IPS-18a (cell line): ENCODE measurements around the gene LPAR5.
A peak's percentile ranks its signal among the peaks of the same experiment; 100 is the strongest.
"Not testable (repeated sequence)": the region's sequence is repeated elsewhere in the genome, so short reads cannot be mapped to it uniquely, and the experiment has no call there.

Experiments used
- H3K27ac ChIP-seq: one replicate; pipeline ENCODE4 v1.5.1; 2013; ENCODE audit warnings: low read length
- H3K27me3 ChIP-seq: one replicate; pipeline ENCODE4 v1.6.1; 2013; ENCODE audit warnings: mild to moderate bottlenecking, low read length; ENCODE audit not compliant: control insufficient read depth, insufficient read depth
- H3K36me3 ChIP-seq: one replicate; pipeline ENCODE4 v1.6.1; 2013; ENCODE audit warnings: low read depth, low read length; ENCODE audit not compliant: control insufficient read depth
- H3K4me1 ChIP-seq: one replicate; pipeline ENCODE4 v1.6.1; 2013; ENCODE audit warnings: low read depth, low read length; ENCODE audit not compliant: control insufficient read depth
- H3K4me3 ChIP-seq: one replicate; pipeline ENCODE4 v1.5.1; 2013; ENCODE audit warnings: low read length
- H3K9ac ChIP-seq: one replicate; pipeline ENCODE4 v1.6.1; 2013; ENCODE audit warnings: mild to moderate bottlenecking, low read length, moderate library complexity
- H3K9me3 ChIP-seq: one replicate; pipeline ENCODE4 v1.6.1; 2013; ENCODE audit warnings: low read depth, low read length; ENCODE audit not compliant: control insufficient read depth

The LPAR5 gene

DNA sequence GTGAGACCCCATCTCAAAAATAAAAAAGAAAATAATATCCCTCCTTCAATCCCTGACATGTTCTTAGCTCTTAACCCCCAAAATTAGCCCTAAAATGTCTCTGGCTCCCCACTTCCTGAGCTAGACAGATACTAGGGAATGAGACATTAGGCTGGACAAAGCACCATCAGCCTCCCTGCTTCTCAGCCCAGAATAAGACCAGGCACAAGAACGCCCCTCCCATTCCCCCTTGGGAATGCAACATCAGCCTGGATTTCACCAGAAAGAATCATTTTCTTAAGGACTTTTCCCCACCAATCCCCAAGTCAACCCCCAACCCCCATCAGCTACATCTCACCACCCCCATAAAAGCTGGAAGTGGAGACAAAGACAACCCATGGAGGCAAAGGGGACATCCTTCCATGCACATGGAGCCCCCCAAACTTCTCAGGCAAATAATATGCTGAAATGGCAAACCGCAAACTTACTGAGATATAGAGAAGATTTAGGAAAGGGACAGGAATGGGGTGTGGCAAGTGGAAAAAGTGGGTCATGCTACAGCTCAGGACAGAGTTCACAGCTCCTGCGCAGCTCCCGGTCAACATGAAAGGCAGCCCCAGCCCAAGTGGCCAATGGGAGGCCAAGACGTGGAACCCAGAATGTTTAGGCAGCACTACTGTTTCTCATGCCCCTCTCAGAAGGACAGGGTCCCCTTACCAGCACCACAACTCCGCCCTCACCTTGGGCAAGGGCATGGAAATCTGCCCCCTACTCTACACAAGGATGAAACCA is 31.3 kb downstream of the LPAR5 start:
- Histone ChIP-seq H3K27me3 (no peaks in the 10 kb centered on the region), H3K27ac (no peak overlapping the region), H3K9me3 (no peaks in the 10 kb centered on the region), H3K36me3 (peaks cover 56% of the 10 kb centered on the region), H3K4me1 (peaks cover 29% of the 10 kb centered on the region), H3K9ac (peak overlapping the region; percentile 4), H3K4me3 (peak overlapping the region; percentile 94)

DNA sequence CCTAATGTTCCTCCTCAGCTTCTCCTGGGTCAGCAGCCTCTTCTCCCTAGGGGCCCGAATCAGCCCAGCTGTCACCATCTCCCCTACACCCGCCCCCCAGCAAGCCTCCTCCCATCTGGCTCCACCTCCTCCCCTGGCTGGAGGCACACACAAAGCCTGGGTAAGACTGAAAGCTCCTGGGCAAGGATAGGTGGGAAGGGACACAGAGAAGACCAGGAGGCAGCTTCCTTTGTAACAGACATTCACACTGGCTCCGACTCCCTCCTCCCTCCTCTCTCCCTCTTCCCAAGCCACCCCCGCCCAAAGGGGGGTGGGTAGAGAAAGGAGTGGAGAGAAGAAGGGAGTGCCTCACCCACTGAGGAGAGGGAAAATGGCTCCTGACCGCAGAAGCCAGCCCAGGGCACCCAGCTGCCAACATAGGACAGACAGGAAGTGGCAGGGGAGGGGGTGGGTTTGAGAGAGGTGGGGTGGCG is 32.6 kb downstream of the LPAR5 start:
- no peak overlapping the region for H3K4me3 ChIP-seq
- peaks cover 27% of the 10 kb centered on the region for H3K4me1 ChIP-seq
- H3K9me3 ChIP-seq: no peaks in the 10 kb centered on the region
- H3K36me3 ChIP-seq: peaks cover 68% of the 10 kb centered on the region
- no peak overlapping the region for H3K27ac ChIP-seq
- no peaks in the 10 kb centered on the region for H3K27me3 ChIP-seq
- no peak overlapping the region for H3K9ac ChIP-seq

DNA sequence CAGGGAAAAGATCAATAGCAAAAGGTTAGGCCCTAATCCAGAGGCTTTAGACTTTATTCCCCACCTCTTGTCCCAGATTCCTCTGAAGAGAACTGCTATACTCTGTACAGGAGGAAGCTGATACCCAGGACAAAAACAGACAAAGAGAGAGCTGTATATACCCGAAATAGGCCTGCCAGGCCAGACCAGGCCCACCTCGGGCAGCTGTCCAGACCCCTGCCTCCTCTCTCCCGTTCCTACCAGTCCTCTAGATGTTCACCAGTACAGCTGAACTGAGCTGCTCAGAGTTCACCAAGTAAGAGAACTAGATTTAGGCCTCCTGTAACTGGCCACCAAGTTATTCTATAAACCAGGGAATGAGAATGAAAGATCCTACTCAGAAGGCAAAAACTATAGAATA is 33.2 kb downstream of the LPAR5 start:
- H3K27ac ChIP-seq: no peak overlapping the region
- H3K4me3 ChIP-seq: no peak overlapping the region
- no peaks in the 10 kb centered on the region for H3K9me3 ChIP-seq
- H3K9ac ChIP-seq: no peak overlapping the region
- peaks cover 22% of the 10 kb centered on the region for H3K4me1 ChIP-seq
- H3K27me3 ChIP-seq: no peaks in the 10 kb centered on the region
- H3K36me3 ChIP-seq: peaks cover 74% of the 10 kb centered on the region

DNA sequence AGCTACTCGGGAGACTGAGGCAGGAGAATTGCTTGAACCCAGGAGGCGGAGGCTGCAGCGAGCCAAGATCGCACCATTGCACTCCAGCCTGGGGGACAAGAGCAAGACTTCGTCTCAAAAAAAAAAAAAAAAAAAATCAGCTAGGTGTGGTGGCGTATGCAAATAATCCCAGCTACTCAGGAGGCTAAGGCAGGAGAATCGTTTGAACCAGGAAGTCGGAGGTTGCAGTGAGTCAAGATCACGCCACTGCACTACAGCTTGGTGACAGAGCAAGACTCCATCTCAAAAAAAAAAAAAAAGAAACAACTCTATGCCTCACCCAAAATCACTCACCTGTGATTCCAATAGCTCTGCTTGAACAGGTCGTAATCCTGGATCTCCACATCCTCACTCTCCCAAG is 40.1 kb downstream of the LPAR5 start:
- H3K36me3 ChIP-seq: peaks cover 92% of the 10 kb centered on the region
- not testable (repeated sequence) for H3K27ac ChIP-seq, H3K4me1 ChIP-seq, H3K4me3 ChIP-seq, H3K9ac ChIP-seq, H3K27me3 ChIP-seq, H3K9me3 ChIP-seq

DNA sequence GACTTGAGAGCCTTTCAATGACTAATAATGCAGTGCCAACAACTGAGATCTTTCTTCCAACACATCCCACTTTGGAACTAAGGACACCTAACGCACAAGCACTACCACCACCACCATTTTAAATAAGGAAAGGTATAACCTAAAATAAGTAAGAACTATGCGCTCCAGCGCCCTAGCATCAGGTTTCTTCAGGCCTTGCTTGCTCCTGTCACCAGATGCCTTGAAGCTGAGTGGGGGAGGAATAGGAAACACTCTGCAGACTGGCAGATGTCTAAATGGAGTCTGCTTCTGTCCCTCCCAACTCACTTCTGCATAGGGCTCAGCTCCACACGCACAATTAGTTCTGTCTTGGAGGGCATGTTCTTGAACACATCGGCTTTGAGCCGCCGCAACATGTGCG is 43.7 kb downstream of the LPAR5 start:
- Histone ChIP-seq H3K9ac (no peak overlapping the region), H3K4me3 (no peak overlapping the region), H3K27ac (no peak overlapping the region), H3K27me3 (no peaks in the 10 kb centered on the region), H3K9me3 (no peaks in the 10 kb centered on the region), H3K4me1 (no peaks in the 10 kb centered on the region), H3K36me3 (peaks cover 92% of the 10 kb centered on the region)

DNA sequence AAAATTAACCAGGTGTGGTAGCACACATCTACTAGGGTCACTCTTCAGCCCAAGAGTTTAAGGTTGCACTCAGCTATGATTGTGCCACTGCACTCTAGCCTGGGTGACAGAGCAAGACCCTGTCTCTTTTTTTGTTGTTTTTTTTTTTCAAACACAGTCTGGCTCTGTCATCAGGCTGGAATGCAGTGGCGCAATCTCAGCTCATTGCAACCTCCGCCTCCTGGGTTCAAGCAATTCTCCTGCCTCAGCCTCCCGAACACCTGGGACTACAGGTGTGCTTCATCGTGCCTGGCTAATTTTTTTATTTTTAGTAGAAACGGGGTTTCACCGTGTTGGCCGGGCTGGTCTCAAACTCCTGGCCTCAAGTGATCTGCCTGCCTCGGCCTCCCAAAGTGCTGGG is 49.2 kb downstream of the LPAR5 start:
- H3K4me1 ChIP-seq, H3K27ac ChIP-seq, H3K9ac ChIP-seq, H3K27me3 ChIP-seq, H3K9me3 ChIP-seq, H3K4me3 ChIP-seq: not testable (repeated sequence)
- H3K36me3 ChIP-seq: peaks cover 89% of the 10 kb centered on the region

DNA sequence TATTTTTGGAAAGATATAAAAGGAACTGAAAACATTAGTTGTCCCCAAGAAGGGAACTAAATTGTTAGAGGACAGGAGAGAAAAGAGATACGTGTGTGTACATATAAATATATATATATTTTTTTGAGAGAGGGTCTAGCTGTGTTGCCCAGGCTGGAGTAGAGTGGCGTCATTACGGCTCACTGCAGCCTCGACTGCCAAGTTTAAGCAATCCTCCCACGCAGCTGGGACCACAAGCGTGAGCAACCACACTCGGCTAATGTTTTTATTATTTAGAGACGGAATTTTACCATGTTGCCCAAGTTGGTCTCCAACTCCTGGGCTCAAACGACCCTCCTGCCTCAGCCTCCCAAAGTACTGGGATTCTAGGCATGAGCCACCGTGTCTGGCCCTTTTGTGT is 51.5 kb downstream of the LPAR5 start:
- Histone ChIP-seq H3K9ac (no peak overlapping the region), H3K27ac (no peak overlapping the region), H3K4me3 (no peak overlapping the region), H3K27me3 (no peaks in the 10 kb centered on the region), H3K4me1 (no peaks in the 10 kb centered on the region), H3K9me3 (no peaks in the 10 kb centered on the region), H3K36me3 (peaks cover 85% of the 10 kb centered on the region)

DNA sequence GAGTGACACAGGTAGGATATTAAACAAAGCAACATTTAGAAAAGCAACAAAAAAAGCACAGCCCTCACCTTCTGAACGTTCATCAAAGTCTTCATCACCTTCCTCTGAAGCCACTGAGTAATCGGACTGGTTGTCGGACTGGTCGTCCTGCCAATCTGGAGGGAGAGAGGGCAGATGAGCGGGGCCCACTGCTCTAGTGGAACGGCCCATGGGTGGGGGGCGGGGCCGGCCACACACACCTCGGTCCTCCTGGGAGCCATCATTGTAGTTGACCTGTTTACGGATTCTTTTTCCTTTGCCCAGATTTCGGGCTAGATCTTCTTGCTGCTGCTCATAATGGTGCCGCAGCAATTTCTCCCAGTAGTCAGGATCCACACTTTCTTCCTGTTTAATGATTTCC is 52.8 kb downstream of the LPAR5 start:
- Histone ChIP-seq H3K36me3 (peaks cover 84% of the 10 kb centered on the region), H3K27ac (no peak overlapping the region), H3K9ac (no peak overlapping the region), H3K27me3 (no peaks in the 10 kb centered on the region), H3K4me1 (no peaks in the 10 kb centered on the region), H3K4me3 (no peak overlapping the region), H3K9me3 (no peaks in the 10 kb centered on the region)

DNA sequence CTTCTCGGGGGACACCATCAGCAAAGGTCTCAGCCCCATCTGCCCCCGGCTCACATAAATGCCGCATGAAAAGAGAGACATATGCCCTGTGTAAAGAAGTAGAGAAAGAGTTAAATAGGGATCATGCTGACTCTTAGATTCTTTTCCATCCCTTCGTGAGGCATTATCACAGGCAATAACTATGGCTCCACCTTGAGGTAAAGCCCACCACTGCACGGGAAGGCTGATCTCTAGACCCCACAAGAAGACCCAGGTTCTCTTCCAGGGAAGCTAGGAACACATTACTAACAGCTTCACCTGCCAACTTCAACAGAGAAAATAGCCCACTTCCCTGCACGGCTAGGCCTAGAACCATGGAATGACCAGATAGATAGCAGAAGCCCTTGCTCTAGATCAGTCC is 53.6 kb downstream of the LPAR5 start:
- Histone ChIP-seq H3K9me3 (no peaks in the 10 kb centered on the region), H3K9ac (no peak overlapping the region), H3K36me3 (peaks cover 84% of the 10 kb centered on the region), H3K4me3 (no peak overlapping the region), H3K4me1 (no peaks in the 10 kb centered on the region), H3K27me3 (no peaks in the 10 kb centered on the region), H3K27ac (no peak overlapping the region)

DNA sequence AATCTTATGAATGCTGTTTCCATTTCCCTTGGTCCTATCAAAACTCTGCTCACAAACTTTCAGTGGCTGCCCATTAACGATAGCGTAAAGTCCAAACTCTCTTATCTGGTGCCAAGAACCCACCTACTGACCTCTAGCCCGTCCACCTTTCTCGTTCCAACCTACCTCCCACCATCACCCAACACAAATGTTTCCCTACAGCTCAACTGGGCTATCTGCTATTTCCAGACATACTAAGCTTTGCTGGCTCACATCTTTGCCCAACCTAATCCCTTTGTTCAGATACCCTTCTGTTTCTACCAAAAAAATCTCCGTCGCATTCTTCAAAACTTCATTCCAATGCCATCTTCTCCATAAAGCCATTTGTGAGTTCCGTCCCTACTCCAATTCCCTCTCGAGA is 60.1 kb downstream of the LPAR5 start:
- Histone ChIP-seq H3K27me3 (no peaks in the 10 kb centered on the region), H3K4me1 (no peaks in the 10 kb centered on the region), H3K27ac (no peak overlapping the region), H3K4me3 (no peak overlapping the region), H3K9me3 (no peaks in the 10 kb centered on the region), H3K36me3 (peaks cover 85% of the 10 kb centered on the region), H3K9ac (no peak overlapping the region)

DNA sequence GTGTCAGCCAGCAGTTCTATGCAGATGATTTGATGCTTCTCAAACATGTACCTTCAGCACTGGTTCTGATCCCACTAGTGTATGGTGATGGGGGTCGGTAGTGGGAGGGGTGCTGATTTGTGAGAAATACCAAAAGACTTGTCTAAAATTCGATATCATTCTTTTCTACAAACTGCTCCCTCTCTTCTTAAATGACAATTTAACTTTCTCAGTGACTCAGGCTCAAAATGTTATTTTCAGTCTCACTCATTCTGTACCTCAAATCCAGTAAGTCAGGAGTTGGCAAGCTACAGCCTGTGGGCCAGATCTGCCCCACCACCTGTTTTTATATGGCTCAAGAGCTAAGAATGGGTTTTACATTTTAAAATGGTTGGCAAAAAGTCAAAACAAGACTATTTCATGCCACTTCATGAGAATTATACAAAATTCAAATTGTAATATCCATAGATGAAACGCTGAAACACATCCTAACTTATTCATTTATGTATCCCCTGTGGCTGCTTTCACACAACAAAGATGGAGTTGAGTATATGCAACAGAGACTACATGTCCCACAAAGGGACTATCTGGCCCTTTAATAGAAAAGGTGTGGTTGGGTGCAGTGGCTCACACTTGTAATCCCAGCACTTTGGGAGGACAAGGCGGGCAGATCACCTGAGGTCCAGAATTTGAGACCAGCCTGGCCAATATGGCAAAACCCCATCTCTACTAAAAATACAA is 61.0 kb downstream of the LPAR5 start:
- no peak overlapping the region for H3K27ac ChIP-seq
- H3K9ac ChIP-seq: no peak overlapping the region
- H3K9me3 ChIP-seq: no peaks in the 10 kb centered on the region
- no peak overlapping the region for H3K4me3 ChIP-seq
- peaks cover 82% of the 10 kb centered on the region for H3K36me3 ChIP-seq
- no peaks in the 10 kb centered on the region for H3K4me1 ChIP-seq
- H3K27me3 ChIP-seq: no peaks in the 10 kb centered on the region

DNA sequence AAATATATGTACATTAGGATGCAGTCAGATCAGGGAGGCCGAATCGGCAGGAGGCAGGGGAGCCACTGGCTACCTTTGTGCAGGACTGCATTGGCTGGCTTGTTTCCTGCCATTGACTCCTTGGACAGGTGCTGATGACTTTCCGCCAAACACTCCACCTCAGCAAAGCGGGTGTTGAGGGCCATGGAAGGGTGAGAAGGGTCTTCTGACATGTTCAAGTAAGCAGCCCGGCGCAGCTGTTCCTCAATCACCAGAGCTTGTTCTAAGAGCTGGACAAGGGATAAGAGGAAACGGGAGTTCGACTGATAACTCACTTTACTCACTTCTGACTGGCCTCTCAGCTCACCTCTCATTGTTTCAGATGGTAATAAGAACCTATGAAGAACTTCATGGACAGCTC is 62.8 kb downstream of the LPAR5 start:
- Histone ChIP-seq H3K4me3 (no peak overlapping the region), H3K27ac (no peak overlapping the region), H3K27me3 (no peaks in the 10 kb centered on the region), H3K9ac (no peak overlapping the region), H3K4me1 (no peaks in the 10 kb centered on the region), H3K36me3 (peaks cover 79% of the 10 kb centered on the region), H3K9me3 (no peaks in the 10 kb centered on the region)
